Measurements from ENCODE around the gene MRGPRX2.

GRCh38 chr11:19018901-19019300 is 41.6 kb downstream of the MRGPRX2 start:
- no peak for TF ChIP-seq POLR2A (IDR thresholded peaks at IDR 0.05)
- TF ChIP-seq, protein P1, sequence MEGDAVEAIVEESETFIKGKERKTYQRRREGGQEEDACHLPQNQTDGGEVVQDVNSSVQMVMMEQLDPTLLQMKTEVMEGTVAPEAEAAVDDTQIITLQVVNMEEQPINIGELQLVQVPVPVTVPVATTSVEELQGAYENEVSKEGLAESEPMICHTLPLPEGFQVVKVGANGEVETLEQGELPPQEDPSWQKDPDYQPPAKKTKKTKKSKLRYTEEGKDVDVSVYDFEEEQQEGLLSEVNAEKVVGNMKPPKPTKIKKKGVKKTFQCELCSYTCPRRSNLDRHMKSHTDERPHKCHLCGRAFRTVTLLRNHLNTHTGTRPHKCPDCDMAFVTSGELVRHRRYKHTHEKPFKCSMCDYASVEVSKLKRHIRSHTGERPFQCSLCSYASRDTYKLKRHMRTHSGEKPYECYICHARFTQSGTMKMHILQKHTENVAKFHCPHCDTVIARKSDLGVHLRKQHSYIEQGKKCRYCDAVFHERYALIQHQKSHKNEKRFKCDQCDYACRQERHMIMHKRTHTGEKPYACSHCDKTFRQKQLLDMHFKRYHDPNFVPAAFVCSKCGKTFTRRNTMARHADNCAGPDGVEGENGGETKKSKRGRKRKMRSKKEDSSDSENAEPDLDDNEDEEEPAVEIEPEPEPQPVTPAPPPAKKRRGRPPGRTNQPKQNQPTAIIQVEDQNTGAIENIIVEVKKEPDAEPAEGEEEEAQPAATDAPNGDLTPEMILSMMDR (IDR thresholded peaks at IDR 0.05): no peak
